Measurements from ENCODE around the gene COX7A1. TPM values are rescaled to one million over a fixed set of nuclear protein-coding genes. Genes with fewer than 3 reads are reported as not detected.

The COX7A1 gene
- total RNA-seq, 4 donors from 2014 or later, result 165 to 421 (median 223) TPM

GRCh38 chr19:36113894-36114720 lies 38.1 kb downstream of the COX7A1 start:
- Histone ChIP-seq H3K36me3 (peaks cover 0 to 54% of the 10 kb centered on the region in 2 donors), H3K27me3 (no peaks in the 10 kb centered on the region), H3K4me3 (peak overlapping the region; percentile 69 to 94 (median 82)), H3K27ac (peak overlapping the region; percentile 86 to 95 (median 92)), H3K9me3 (no peaks in the 10 kb centered on the region), H3K4me1 (peaks cover 17 to 18% of the 10 kb centered on the region in 2 donors)
- DNase-seq (peak in 1 of 2 donors; percentile 34), ATAC-seq (peak; percentile 3)
- TF ChIP-seq POLR2A (IDR thresholded peaks at IDR 0.05) (no peak), CTCF (IDR thresholded peaks at IDR 0.05 in 4 of 5, conservative IDR thresholded peaks at IDR 0.05 in 1 of 5) (no peak)
- intact Hi-C loops (cut with DNase I; ENCODE audit: low total_unique reads) (loop anchor here (2.0 to 10.0 kb wide), 2 partner anchors 27 to 369 kb away; partner anchors contain the start of genes CAPNS1, IGFLR1, LIN37 and PSENEN), in situ Hi-C loops (cut with MboI; ENCODE audit: low sequenced_read_pairs in 4 of 4) (no loop called here)

GRCh38 chr19:36113425-36113824 lies 38.8 kb downstream of the COX7A1 start:
- in situ Hi-C loops (cut with MboI; ENCODE audit: low sequenced_read_pairs in 4 of 4), result no loop called here

GRCh38 chr19:36112678-36113077 lies 39.6 kb downstream of the COX7A1 start:
- intact Hi-C loops (cut with DNase I; ENCODE audit: low total_unique reads), result loop anchor here (10.0 kb wide), 1 partner anchor 368 kb away; the partner anchor contains the start of genes IGFLR1, LIN37, PSENEN and U2AF1L4
- TF ChIP-seq CTCF (IDR thresholded peaks at IDR 0.05 in 4 of 5, conservative IDR thresholded peaks at IDR 0.05 in 1 of 5) (no peak), POLR2A (IDR thresholded peaks at IDR 0.05) (no peak)
- no peak overlapping the region for H3K27ac ChIP-seq
- H3K4me3 ChIP-seq, result no peak overlapping the region
- no peaks in the 10 kb centered on the region for H3K9me3 ChIP-seq
- in situ Hi-C loops (cut with MboI; ENCODE audit: low sequenced_read_pairs in 4 of 4), result no loop called here
- peaks cover 17 to 18% of the 10 kb centered on the region in 2 donors for H3K4me1 ChIP-seq
- ATAC-seq, result no peak
- DNase-seq, result no peak
- no peaks in the 10 kb centered on the region for H3K27me3 ChIP-seq
- peaks cover 0 to 41% of the 10 kb centered on the region in 2 donors for H3K36me3 ChIP-seq

More at GRCh38 chr19:36113425-36113824, 38.8 kb downstream of the COX7A1 start:
- ATAC-seq (no peak), DNase-seq (no peak)
- Histone ChIP-seq H3K4me1 (peaks cover 17 to 18% of the 10 kb centered on the region in 2 donors), H3K27ac (peak overlapping the region in 1 of 4 donors; percentile 89), H3K4me3 (peak overlapping the region; percentile 69 to 94 (median 82)), H3K27me3 (no peaks in the 10 kb centered on the region), H3K9me3 (no peaks in the 10 kb centered on the region), H3K36me3 (peaks cover 0 to 48% of the 10 kb centered on the region in 2 donors)
- intact Hi-C loops (cut with DNase I; ENCODE audit: low total_unique reads), result loop anchor here (10.0 kb wide), 1 partner anchor 369 kb away; the partner anchor contains the start of genes IGFLR1, LIN37, PSENEN and U2AF1L4
- TF ChIP-seq POLR2A (IDR thresholded peaks at IDR 0.05), result no peak
- no peak for TF ChIP-seq CTCF (IDR thresholded peaks at IDR 0.05 in 4 of 5, conservative IDR thresholded peaks at IDR 0.05 in 1 of 5)

GRCh38 chr19:36111200-36111539 lies 41.1 kb downstream of the COX7A1 start:
- H3K36me3 ChIP-seq, result peaks cover 0 to 30% of the 10 kb centered on the region in 2 donors
- DNase-seq (no peak), ATAC-seq (no peak)
- no peak overlapping the region for H3K4me3 ChIP-seq
- TF ChIP-seq POLR2A (IDR thresholded peaks at IDR 0.05) (no peak), CTCF (IDR thresholded peaks at IDR 0.05 in 4 of 5, conservative IDR thresholded peaks at IDR 0.05 in 1 of 5) (no peak)
- no peak overlapping the region for H3K27ac ChIP-seq
- no peaks in the 10 kb centered on the region for H3K9me3 ChIP-seq
- no peaks in the 10 kb centered on the region for H3K27me3 ChIP-seq
- in situ Hi-C loops (cut with MboI; ENCODE audit: low sequenced_read_pairs in 4 of 4) (no loop called here), intact Hi-C loops (cut with DNase I; ENCODE audit: low total_unique reads) (loop anchor here (10.0 kb wide), 1 partner anchor 366 kb away; the partner anchor contains the start of genes IGFLR1, LIN37, PSENEN and U2AF1L4)
- H3K4me1 ChIP-seq, result peaks cover 12 to 16% of the 10 kb centered on the region in 2 donors
